Renal cortical epithelial cell (primary cell): Measurements from ENCODE around the gene USP17L27. TPM values are rescaled to one million over a fixed set of nuclear protein-coding genes. Genes with fewer than 3 reads are reported as not detected.
"Not testable (repeated sequence)": the region's sequence is repeated elsewhere in the genome, so short reads cannot be mapped to it uniquely, and the experiment has no call there.

Experiments used
- DNase-seq: peaks from one replicate; pipeline ENCODE4 v3.0.0-alpha.2; 2011; ENCODE audit warnings: low read depth
- total RNA-seq: library from RNA; depleted of rRNA; stranded (reverse); fragments of >200 nt; gene quantifications from 2 replicates; pipeline ENCODE4 v1.2.3, GENCODE V29; 2014

Gene USP17L27, protein sequence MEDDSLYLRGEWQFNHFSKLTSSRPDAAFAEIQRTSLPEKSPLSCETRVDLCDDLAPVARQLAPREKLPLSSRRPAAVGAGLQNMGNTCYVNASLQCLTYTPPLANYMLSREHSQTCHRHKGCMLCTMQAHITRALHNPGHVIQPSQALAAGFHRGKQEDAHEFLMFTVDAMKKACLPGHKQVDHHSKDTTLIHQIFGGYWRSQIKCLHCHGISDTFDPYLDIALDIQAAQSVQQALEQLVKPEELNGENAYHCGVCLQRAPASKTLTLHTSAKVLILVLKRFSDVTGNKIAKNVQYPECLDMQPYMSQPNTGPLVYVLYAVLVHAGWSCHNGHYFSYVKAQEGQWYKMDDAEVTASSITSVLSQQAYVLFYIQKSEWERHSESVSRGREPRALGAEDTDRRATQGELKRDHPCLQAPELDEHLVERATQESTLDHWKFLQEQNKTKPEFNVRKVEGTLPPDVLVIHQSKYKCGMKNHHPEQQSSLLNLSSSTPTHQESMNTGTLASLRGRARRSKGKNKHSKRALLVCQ
- total RNA-seq = not detected in 2 replicates

GRCh38 chr4:9343848-9344247 is at the start of gene USP17L27:
TSS of gene USP17L27 (plus strand) at chr4:9344148. CDS start at chr4:9344148, 0 bp downstream.
- not testable (repeated sequence) for DNase-seq

DNA sequence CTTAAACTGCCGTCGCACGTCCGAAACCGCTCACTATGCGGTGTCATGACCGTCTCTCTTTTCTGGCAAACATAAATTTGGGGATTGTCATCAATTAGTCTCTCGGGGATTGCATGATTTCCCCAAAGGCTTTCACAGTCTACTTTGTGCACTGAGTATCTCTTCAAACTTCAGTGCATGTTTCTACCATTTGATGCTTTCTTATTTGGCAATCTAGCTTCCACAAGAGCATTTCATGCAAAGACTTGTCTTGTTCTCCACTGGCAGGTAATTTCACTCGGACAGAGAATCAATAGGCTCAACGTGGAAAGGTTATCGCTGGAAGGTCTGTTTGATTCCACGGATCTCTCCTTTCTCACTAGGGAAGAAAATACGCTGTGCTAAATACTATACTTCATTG is 19.8 kb upstream of the USP17L27 start:
- DNase-seq = not testable (repeated sequence)

DNA sequence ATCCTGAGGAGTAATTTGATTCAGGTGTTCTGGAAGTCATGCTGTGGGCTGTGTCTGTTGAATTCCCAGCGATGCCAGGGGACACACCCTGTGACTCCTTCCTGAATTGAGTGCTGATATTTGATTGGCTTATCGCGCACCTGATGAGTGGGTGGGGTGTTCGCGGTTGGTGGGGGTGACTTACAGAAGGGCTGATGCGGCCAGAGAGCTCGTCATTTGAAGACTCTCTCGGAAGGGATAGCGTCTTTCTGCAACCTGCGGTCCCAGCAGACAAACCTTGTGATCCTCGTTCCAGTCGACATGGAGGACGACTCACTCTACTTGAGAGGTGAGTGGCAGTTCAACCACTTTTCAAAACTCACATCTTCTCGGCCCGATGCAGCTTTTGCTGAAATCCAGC is 19.1 kb upstream of the USP17L27 start, which contains the start of gene USP17L24:
USP17L24 (plus strand) TSS at position 301 of the 400 bp plus-strand sequence; CDS start at position 301, 0 bp downstream.
- not testable (repeated sequence) for DNase-seq

GRCh38 chr4:9329611-9330010 is 14.3 kb upstream of the USP17L27 start, which contains the start of gene USP17L25:
TSS of gene USP17L25 (plus strand) at chr4:9329911. CDS start at chr4:9329911, 0 bp downstream.
- DNase-seq = not testable (repeated sequence)

GRCh38 chr4:9334358-9334757 is 9.6 kb upstream of the USP17L27 start, which contains the start of gene USP17L26:
TSS of gene USP17L26 (plus strand) at chr4:9334658. CDS start at chr4:9334658, 0 bp downstream.
- DNase-seq = not testable (repeated sequence)

- not testable (repeated sequence) for DNase-seq
These were observed 4.8 kb upstream of the USP17L27 start, which contains the start of gene USP17L5 for GRCh38 chr4:9339103-9339502. TSS of gene USP17L5 (plus strand) at chr4:9339403. CDS start at chr4:9339403, 0 bp downstream.

GRCh38 chr4:9348593-9348992 is 4.6 kb downstream of the USP17L27 start, which contains the start of gene USP17L28:
TSS of gene USP17L28 (plus strand) at chr4:9348893. CDS start at chr4:9348893, 0 bp downstream.
- DNase-seq = not testable (repeated sequence)

GRCh38 chr4:9350866-9351265 is 6.9 kb downstream of the USP17L27 start:
- DNase-seq = not testable (repeated sequence)

DNA sequence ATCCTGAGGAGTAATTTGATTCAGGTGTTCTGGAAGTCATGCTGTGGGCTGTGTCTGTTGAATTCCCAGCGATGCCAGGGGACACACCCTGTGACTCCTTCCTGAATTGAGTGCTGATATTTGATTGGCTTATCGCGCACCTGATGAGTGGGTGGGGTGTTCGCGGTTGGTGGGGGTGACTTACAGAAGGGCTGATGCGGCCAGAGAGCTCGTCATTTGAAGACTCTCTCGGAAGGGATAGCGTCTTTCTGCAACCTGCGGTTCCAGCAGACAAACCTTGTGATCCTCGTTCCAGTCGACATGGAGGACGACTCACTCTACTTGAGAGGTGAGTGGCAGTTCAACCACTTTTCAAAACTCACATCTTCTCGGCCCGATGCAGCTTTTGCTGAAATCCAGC is 9.4 kb downstream of the USP17L27 start, which contains the start of gene USP17L29:
USP17L29 (plus strand) TSS at position 301 of the 400 bp plus-strand sequence; CDS start at position 301, 0 bp downstream.
- not testable (repeated sequence) for DNase-seq

GRCh38 chr4:9362829-9363228 is 18.9 kb downstream of the USP17L27 start, which contains the start of gene USP17L30:
TSS of gene USP17L30 (plus strand) at chr4:9363129. CDS start at chr4:9363129, 0 bp downstream.
- DNase-seq = not testable (repeated sequence)

- DNase-seq = not testable (repeated sequence)
These were observed 35.9 kb downstream of the USP17L27 start for GRCh38 chr4:9379881-9380280.

- DNase-seq = not testable (repeated sequence)
These were observed 37.1 kb downstream of the USP17L27 start for GRCh38 chr4:9381012-9381534.

GRCh38 chr4:9384126-9384525 is 40.2 kb downstream of the USP17L27 start:
- peak; percentile 76 for DNase-seq

DNA sequence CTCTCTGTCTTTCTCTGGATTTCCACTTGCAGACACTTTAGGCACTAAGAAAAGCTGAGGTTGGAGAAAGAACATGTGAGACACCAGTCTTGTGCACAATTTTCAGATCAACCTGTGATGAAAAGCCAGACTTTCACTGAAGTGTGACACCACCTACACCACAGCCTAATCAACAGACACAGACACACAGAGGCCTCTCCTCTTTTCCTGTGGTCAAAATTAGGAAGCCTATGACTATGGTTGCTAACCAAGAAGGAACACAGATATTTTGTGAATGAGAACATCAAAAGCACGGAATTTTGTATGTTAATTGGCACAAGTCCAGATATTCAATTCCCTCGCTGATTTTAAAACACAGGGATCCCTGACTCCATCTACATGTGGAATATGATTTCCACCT is 45.1 kb downstream of the USP17L27 start:
- DNase-seq = peak; percentile 70

Other genes starting within 250 kb of the USP17L27 start
- not detected in 2 replicates for gene FAM90A26, start 173.7 kb upstream of the USP17L27 start, total RNA-seq
- gene USP17L10, start 133.5 kb upstream of the USP17L27 start, total RNA-seq = not detected in 2 replicates
- gene USP17L11, start 128.7 kb upstream of the USP17L27 start, total RNA-seq = not detected in 2 replicates
- not detected in 2 replicates for gene USP17L12, start 124.0 kb upstream of the USP17L27 start, total RNA-seq
- gene USP17L13, start 119.3 kb upstream of the USP17L27 start, total RNA-seq = not detected in 2 replicates
- gene USP17L15, start 109.8 kb upstream of the USP17L27 start, total RNA-seq = not detected in 2 replicates
- gene USP17L17, start 100.3 kb upstream of the USP17L27 start, total RNA-seq = not detected in 2 replicates
- gene USP17L18, start 95.5 kb upstream of the USP17L27 start, total RNA-seq = not detected in 2 replicates
- gene USP17L19, start 90.8 kb upstream of the USP17L27 start, total RNA-seq = not detected in 2 replicates
- not detected in 2 replicates for gene USP17L20, start 86.0 kb upstream of the USP17L27 start, total RNA-seq
- gene USP17L21, start 81.3 kb upstream of the USP17L27 start, total RNA-seq = not detected in 2 replicates
- not detected in 2 replicates for gene USP17L22, start 76.5 kb upstream of the USP17L27 start, total RNA-seq
- not detected in 2 replicates for gene USP17L24, start 19.0 kb upstream of the USP17L27 start, total RNA-seq
- not detected in 2 replicates for gene USP17L25, start 14.2 kb upstream of the USP17L27 start, total RNA-seq
- not detected in 2 replicates for gene USP17L26, start 9.5 kb upstream of the USP17L27 start, total RNA-seq
- gene USP17L5, start 4.7 kb upstream of the USP17L27 start, total RNA-seq = not detected in 2 replicates
- not detected in 2 replicates for gene USP17L28, start 4.7 kb downstream of the USP17L27 start, total RNA-seq
- not detected in 2 replicates for gene USP17L29, start 9.5 kb downstream of the USP17L27 start, total RNA-seq
- not detected in 2 replicates for gene USP17L30, start 19.0 kb downstream of the USP17L27 start, total RNA-seq
- gene DEFB131A, start 100.3 kb downstream of the USP17L27 start, total RNA-seq = not detected in 2 replicates